ENCODE data around the gene MPZL2. TPM values are rescaled to one million over a fixed set of nuclear protein-coding genes. Genes with fewer than 3 reads are reported as not detected.

Gene MPZL2
- total RNA-seq, 1 experiment from 2014 or later = 1.2 TPM

- ATAC-seq (no peak), DNase-seq (ENCODE audit: low spot score) (no peak)
- CTCF ChIA-PET = interaction anchor here (1.7 to 1.8 kb wide), 2 partner anchors 91 to 118 kb away, joined by 5 to 7 read pairs; no protein-coding TSS in a partner anchor
- no peaks in the 10 kb centered on the region for H3K4me1 Mint-ChIP-seq
- H3K27me3 Mint-ChIP-seq (ENCODE audit: low read depth) = peaks cover 34% of the 10 kb centered on the region
- peaks cover 3% of the 10 kb centered on the region for H3K9me3 Mint-ChIP-seq
- H3K36me3 Mint-ChIP-seq = no peaks in the 10 kb centered on the region
- H3K27ac Mint-ChIP-seq = no peak overlapping the region
- POLR2A ChIA-PET = interaction anchor here (0.6 kb wide), 1 partner anchor 192 kb away, joined by 5 read pairs; no protein-coding TSS in a partner anchor
- H3K4me3 Mint-ChIP-seq = no peak overlapping the region
- TF ChIP-seq, protein P1, sequence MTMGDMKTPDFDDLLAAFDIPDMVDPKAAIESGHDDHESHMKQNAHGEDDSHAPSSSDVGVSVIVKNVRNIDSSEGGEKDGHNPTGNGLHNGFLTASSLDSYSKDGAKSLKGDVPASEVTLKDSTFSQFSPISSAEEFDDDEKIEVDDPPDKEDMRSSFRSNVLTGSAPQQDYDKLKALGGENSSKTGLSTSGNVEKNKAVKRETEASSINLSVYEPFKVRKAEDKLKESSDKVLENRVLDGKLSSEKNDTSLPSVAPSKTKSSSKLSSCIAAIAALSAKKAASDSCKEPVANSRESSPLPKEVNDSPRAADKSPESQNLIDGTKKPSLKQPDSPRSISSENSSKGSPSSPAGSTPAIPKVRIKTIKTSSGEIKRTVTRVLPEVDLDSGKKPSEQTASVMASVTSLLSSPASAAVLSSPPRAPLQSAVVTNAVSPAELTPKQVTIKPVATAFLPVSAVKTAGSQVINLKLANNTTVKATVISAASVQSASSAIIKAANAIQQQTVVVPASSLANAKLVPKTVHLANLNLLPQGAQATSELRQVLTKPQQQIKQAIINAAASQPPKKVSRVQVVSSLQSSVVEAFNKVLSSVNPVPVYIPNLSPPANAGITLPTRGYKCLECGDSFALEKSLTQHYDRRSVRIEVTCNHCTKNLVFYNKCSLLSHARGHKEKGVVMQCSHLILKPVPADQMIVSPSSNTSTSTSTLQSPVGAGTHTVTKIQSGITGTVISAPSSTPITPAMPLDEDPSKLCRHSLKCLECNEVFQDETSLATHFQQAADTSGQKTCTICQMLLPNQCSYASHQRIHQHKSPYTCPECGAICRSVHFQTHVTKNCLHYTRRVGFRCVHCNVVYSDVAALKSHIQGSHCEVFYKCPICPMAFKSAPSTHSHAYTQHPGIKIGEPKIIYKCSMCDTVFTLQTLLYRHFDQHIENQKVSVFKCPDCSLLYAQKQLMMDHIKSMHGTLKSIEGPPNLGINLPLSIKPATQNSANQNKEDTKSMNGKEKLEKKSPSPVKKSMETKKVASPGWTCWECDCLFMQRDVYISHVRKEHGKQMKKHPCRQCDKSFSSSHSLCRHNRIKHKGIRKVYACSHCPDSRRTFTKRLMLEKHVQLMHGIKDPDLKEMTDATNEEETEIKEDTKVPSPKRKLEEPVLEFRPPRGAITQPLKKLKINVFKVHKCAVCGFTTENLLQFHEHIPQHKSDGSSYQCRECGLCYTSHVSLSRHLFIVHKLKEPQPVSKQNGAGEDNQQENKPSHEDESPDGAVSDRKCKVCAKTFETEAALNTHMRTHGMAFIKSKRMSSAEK (CRISPR knock-in tag; IDR thresholded peaks at IDR 0.05; ENCODE audit: borderline replicate concordance) = no peak
- TF ChIP-seq ZNF317 (CRISPR knock-in tag; IDR thresholded peaks at IDR 0.05; ENCODE audit: borderline replicate concordance, low read depth) = no peak
- no peak for TF ChIP-seq FOXP4 (CRISPR knock-in tag; IDR thresholded peaks at IDR 0.05)
- no peak for TF ChIP-seq ZNF263 (CRISPR knock-in tag; IDR thresholded peaks at IDR 0.05; ENCODE audit: low read depth)
- no peak for TF ChIP-seq PREB (CRISPR knock-in tag; IDR thresholded peaks at IDR 0.05; ENCODE audit: borderline replicate concordance)
- no peak for TF ChIP-seq RELA (CRISPR knock-in tag; IDR thresholded peaks at IDR 0.05; ENCODE audit: borderline replicate concordance)
- no peak for TF ChIP-seq FOXP1 (CRISPR knock-in tag; IDR thresholded peaks at IDR 0.05; ENCODE audit: borderline replicate concordance)
- TF ChIP-seq E2F4 (CRISPR knock-in tag; IDR thresholded peaks at IDR 0.05; ENCODE audit: borderline replicate concordance, low read depth) = no peak
- no peak for TF ChIP-seq ZNF219 (CRISPR knock-in tag; IDR thresholded peaks at IDR 0.05; ENCODE audit: borderline replicate concordance)
- no peak for TF ChIP-seq NR3C1 (CRISPR knock-in tag; conservative IDR thresholded peaks at IDR 0.05; ENCODE audit: low read depth)
- TF ChIP-seq CREM (CRISPR knock-in tag; IDR thresholded peaks at IDR 0.05) = no peak
Measured at GRCh38 chr11:118289401-118289800, 25.3 kb upstream of the MPZL2 start.

- H3K9me3 Mint-ChIP-seq = peaks cover 3% of the 10 kb centered on the region
- H3K27me3 Mint-ChIP-seq (ENCODE audit: low read depth) = peaks cover 33% of the 10 kb centered on the region
- no peak for DNase-seq (ENCODE audit: low spot score)
- no peaks in the 10 kb centered on the region for H3K4me1 Mint-ChIP-seq
- POLR2A ChIA-PET = no interaction called here
- H3K4me3 Mint-ChIP-seq = no peak overlapping the region
- CTCF ChIA-PET = interaction anchor here (1.0 kb wide), 2 partner anchors 9 to 88 kb away, joined by 3 read pairs; no protein-coding TSS in a partner anchor
- H3K27ac Mint-ChIP-seq = no peak overlapping the region
- no peaks in the 10 kb centered on the region for H3K36me3 Mint-ChIP-seq
- no peak for ATAC-seq
- TF ChIP-seq MXD4 (CRISPR knock-in tag; IDR thresholded peaks at IDR 0.05; ENCODE audit: borderline replicate concordance) (no peak), ZBTB43 (CRISPR knock-in tag; IDR thresholded peaks at IDR 0.05) (no peak), ZNF263 (CRISPR knock-in tag; IDR thresholded peaks at IDR 0.05; ENCODE audit: low read depth) (no peak), FOXP4 (CRISPR knock-in tag; IDR thresholded peaks at IDR 0.05) (no peak), NR1H2 (CRISPR knock-in tag; IDR thresholded peaks at IDR 0.05) (no peak), HMGA2 (CRISPR knock-in tag; IDR thresholded peaks at IDR 0.05) (no peak), E2F4 (CRISPR knock-in tag; IDR thresholded peaks at IDR 0.05; ENCODE audit: borderline replicate concordance, low read depth) (no peak), ZNF121 (CRISPR knock-in tag; IDR thresholded peaks at IDR 0.05) (no peak), NR3C1 (CRISPR knock-in tag; conservative IDR thresholded peaks at IDR 0.05; ENCODE audit: low read depth) (no peak), FOXJ3 (CRISPR knock-in tag; IDR thresholded peaks at IDR 0.05; ENCODE audit: borderline replicate concordance) (no peak), GTF2I (CRISPR knock-in tag; conservative IDR thresholded peaks at IDR 0.05) (no peak)
- TF ChIP-seq, protein P2, sequence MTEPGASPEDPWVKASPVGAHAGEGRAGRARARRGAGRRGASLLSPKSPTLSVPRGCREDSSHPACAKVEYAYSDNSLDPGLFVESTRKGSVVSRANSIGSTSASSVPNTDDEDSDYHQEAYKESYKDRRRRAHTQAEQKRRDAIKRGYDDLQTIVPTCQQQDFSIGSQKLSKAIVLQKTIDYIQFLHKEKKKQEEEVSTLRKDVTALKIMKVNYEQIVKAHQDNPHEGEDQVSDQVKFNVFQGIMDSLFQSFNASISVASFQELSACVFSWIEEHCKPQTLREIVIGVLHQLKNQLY (CRISPR knock-in tag; IDR thresholded peaks at IDR 0.05) = no peak
Measured at GRCh38 chr11:118287006-118287405, 22.9 kb upstream of the MPZL2 start.

Data from WTC11 (cell line).